ENCODE data around the gene TP53I3.

The TP53I3 gene

DNA sequence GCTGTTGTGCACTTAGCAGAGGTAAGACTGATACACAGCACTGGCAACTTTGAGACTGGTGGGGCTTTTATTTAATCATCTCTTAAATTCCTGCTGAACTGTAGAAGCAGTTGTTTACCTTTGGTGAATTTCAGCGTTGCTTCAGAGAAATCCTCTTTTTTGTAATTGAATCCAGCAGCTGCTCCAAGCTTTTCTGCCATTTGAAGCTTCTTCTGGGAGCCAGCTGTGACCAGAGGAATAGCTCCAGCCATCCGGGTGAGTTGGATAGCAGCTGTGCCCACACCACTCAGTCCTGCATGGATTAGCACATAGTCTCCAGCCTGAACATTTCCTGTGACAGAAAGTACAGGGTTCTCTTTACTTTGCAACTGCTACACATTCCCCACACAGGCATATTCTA, 3.9 kb downstream of the TP53I3 start:
- H3K4me3 Mint-ChIP-seq: no peak overlapping the region
- no peak overlapping the region for H3K27ac Mint-ChIP-seq
- H3K27me3 Mint-ChIP-seq: no peaks in the 10 kb centered on the region
- H3K36me3 Mint-ChIP-seq: peaks cover 2% of the 10 kb centered on the region
- no peaks in the 10 kb centered on the region for H3K9me3 Mint-ChIP-seq (ENCODE audit: low read depth)
- peaks cover 17% of the 10 kb centered on the region for H3K4me1 Mint-ChIP-seq (ENCODE audit: low read depth)

DNA sequence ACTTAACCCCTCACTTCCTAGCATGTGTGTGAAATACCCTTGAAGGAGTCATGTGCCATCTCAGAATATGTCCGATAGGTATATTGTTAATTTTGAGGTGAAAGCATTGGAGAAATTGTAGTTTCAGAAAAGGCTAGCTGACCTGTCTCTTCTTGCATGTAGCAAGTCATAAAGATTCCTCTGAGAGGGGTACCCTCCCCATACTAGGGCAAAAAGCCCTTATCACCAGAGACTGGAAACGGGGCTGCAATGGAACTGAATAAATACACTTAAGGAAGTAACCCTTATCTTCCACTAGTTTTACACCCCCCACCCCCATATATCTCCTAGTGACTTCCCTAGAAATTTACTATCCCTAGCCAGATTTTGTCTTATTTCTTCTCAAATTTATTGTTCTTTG, 6.8 kb downstream of the TP53I3 start:
- Mint-ChIP-seq H3K4me3 (peak overlapping the region; percentile 100), H3K27ac (peak overlapping the region; percentile 83), H3K9me3 (ENCODE audit: low read depth) (no peaks in the 10 kb centered on the region), H3K36me3 (peaks cover 4% of the 10 kb centered on the region), H3K27me3 (no peaks in the 10 kb centered on the region), H3K4me1 (ENCODE audit: low read depth) (peaks cover 25% of the 10 kb centered on the region)

DNA sequence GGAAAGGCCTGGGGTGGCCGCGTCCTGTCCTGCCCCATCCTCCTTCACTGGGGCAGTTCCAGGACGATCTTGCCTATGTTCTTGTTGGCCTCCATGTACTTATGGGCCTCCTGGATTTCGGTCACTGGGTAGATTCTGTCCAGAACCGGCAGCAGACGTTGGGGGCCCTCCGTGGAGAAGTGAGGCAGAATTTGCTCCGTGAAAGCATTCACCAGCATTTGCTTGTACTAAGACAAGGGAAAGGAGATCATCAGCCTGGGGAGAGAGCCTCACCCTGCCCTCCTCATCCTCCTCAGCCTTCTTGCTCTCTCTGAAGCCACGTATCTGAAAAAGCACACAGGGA, 7.1 kb downstream of the TP53I3 start:
- Mint-ChIP-seq H3K36me3 (peaks cover 4% of the 10 kb centered on the region), H3K4me3 (peak overlapping the region; percentile 100), H3K27ac (peak overlapping the region; percentile 83), H3K4me1 (ENCODE audit: low read depth) (peaks cover 28% of the 10 kb centered on the region), H3K27me3 (no peaks in the 10 kb centered on the region), H3K9me3 (ENCODE audit: low read depth) (no peaks in the 10 kb centered on the region)

DNA sequence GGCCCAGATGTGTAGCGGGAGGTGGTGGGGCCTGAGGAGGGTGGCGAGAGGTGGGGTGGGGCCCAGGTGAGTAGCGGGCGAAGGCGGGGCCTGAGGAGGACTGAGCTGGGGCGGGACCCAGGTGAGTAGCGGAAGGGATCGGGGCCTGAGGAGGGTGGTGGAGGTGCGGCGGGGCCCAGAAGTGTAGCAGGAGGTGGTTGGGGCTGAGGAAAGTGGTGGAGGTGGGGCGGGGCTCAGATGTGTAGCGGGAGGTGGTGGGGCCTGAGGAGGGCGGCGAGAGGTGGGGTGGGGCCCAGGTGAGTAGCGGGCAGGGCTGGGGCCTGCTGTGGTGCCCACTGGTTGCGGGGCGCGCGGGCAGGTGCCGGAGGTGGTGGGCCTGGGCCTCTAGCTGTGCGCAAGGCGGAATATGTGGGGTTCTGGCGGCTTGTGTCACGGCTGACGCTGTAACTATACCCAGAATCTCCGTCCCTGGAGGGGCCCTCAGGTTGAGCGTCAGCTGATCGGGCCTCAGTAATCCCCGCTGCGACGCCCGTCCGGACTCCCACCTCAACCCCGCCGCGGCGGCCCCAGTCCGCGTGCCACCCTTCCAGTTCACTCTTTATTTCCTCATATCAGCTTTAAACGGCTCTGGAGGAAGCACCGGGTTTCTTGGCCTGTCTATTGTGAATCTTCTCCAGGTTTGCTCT, 7.6 kb downstream of the TP53I3 start:
- H3K9me3 Mint-ChIP-seq (ENCODE audit: low read depth): no peaks in the 10 kb centered on the region
- H3K4me1 Mint-ChIP-seq (ENCODE audit: low read depth): peaks cover 32% of the 10 kb centered on the region
- peaks cover 4% of the 10 kb centered on the region for H3K36me3 Mint-ChIP-seq
- H3K27me3 Mint-ChIP-seq: no peaks in the 10 kb centered on the region
- H3K27ac Mint-ChIP-seq: peak overlapping the region; percentile 83
- peak overlapping the region; percentile 100 for H3K4me3 Mint-ChIP-seq

DNA sequence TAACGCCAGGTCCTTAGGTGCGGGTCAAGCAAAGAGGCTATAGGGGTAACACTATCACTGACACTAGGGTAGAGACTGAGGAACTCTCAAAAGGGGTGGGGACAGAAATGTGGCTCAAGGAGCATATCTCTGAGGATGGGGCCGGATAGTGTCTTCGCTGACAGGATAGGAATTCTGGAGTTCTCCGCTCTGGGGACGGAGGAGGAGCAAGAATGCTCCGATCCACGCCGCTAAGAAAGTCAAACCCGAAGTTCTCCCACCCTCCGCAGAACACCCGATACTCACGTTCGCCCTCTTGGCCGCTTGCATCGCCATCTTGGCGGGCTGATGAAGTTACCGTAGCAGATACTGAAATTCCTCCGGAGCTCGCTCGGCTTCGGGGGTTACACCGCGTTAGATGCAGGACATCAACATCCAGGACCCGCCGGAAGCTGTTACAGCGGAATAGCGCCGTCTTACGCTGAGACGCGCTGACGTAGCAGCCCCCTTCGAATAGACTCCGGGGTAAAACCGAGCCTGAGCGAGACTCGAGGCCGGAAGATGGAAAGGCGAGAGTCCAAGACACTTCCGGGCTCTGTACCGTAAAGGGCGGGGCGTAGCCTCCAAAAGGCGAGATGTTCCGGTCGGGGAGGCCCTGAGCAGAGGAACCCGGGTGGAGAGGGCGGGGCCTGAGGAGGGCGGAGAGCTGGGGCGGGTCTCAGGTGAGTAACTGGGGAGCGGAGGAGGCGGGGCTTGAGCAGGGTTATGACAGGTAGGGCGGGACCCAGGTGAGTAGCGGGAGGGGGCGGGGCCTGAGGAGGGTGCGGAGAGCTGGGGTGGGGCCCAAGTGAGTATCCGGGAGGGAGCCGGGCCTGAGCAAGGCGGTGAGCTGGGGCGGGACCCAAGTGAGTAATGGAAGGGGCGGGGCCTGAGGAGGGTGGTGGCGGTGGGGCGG, 8.5 kb downstream of the TP53I3 start, which contains the start of gene SF3B6:
Gene SF3B6, minus strand, starts transcription at position 412 of the 934 bp plus-strand sequence. Its CDS starts 97 bp downstream, at position 315.
- Mint-ChIP-seq H3K4me3 (peak within 1 kb of the TSS; percentile 100), H3K27ac (peak within 1 kb of the TSS; percentile 98), H3K36me3 (peaks cover 4% of the 10 kb centered on the region), H3K9me3 (ENCODE audit: low read depth) (no peaks in the 10 kb centered on the region), H3K27me3 (no peaks in the 10 kb centered on the region), H3K4me1 (ENCODE audit: low read depth) (peaks cover 32% of the 10 kb centered on the region)

DNA sequence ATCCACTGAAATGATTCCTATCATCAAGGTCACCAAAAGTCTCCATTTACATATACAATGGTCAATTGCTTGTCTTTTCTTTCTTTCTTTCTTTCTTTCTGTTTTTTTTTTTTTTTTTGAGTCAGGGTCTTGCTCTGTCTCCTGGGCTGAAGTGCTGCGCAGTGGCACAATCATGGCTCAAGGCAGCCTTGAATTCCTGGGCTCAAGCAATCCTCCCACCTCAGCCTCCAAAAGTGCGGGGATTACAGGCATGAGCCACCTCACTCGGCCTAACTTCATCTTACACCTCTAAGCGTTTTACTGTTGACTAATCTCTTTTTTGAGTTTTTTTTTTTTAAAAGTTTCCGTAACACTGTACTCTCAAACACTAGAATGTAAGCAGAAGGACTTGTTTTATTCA, 9.4 kb downstream of the TP53I3 start:
- Mint-ChIP-seq H3K4me1 (ENCODE audit: low read depth) (peaks cover 32% of the 10 kb centered on the region), H3K4me3 (peak overlapping the region; percentile 100), H3K27me3 (no peaks in the 10 kb centered on the region), H3K36me3 (peaks cover 3% of the 10 kb centered on the region), H3K9me3 (ENCODE audit: low read depth) (no peaks in the 10 kb centered on the region), H3K27ac (peak overlapping the region; percentile 98)

DNA sequence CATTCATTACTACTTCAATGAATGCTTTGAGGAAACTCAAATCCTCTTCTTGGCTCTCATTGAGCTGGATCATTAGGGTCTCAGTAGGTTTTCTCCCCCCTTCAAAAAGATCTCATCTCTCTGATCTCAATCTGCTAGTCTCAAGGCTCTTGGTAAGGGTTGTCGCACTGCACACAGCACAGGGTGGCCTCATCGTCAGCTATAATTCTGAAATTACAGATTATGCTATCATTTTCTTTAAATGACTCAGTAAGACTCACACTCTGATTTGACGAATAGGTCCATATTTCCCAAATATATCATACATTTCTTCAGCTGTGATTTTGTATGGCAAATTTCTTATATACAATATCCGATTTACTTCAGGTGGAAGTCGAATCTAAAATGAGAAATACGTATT, 10.8 kb downstream of the TP53I3 start:
- H3K9me3 Mint-ChIP-seq (ENCODE audit: low read depth): no peaks in the 10 kb centered on the region
- peaks cover 32% of the 10 kb centered on the region for H3K4me1 Mint-ChIP-seq (ENCODE audit: low read depth)
- peak overlapping the region; percentile 12 for H3K4me3 Mint-ChIP-seq
- no peaks in the 10 kb centered on the region for H3K27me3 Mint-ChIP-seq
- H3K36me3 Mint-ChIP-seq: peaks cover 3% of the 10 kb centered on the region
- H3K27ac Mint-ChIP-seq: no peak overlapping the region

DNA sequence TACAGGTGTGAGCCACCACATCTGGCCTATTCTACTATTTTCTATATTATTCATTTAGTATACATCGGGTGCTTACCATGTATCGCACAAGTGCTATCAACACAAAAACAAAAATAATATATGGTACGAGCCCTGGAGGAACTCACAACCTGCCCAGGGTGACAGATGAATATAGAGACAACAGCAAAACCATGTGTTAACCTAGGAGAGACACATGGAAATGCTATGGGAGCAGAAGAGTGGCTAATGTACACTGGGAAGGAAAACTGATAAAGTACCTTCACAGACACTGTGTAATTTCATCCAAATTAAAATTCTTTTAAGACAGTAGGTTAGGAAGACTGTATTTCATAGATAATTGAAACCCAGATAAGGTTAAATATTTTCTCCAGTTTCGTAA, 12.4 kb downstream of the TP53I3 start:
- peaks cover 29% of the 10 kb centered on the region for H3K4me1 Mint-ChIP-seq (ENCODE audit: low read depth)
- no peaks in the 10 kb centered on the region for H3K27me3 Mint-ChIP-seq
- no peaks in the 10 kb centered on the region for H3K9me3 Mint-ChIP-seq (ENCODE audit: low read depth)
- H3K36me3 Mint-ChIP-seq: peaks cover 3% of the 10 kb centered on the region
- H3K4me3 Mint-ChIP-seq: no peak overlapping the region
- no peak overlapping the region for H3K27ac Mint-ChIP-seq

DNA sequence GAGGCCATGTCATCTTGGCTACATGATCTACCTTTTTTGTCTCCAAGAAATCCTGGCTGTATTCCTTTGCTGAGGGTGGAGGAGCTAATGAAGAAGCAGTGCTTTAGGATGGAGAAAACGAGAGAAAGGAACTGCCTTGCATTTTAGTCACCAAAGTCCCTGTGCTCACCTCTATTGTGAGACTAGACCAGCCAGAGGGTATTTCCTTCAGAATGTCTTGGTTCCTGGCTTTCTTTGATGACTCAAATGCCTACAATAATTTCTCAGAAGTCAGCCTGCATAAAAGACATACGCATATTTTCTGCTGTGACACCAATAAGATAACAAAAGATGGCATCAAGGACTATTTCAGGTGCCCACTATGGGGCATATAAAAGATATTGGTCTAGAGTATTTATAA, 19.3 kb downstream of the TP53I3 start:
- Mint-ChIP-seq H3K27me3 (no peaks in the 10 kb centered on the region), H3K9me3 (ENCODE audit: low read depth) (no peaks in the 10 kb centered on the region), H3K36me3 (peaks cover 2% of the 10 kb centered on the region), H3K27ac (no peak overlapping the region), H3K4me1 (ENCODE audit: low read depth) (no peaks in the 10 kb centered on the region), H3K4me3 (no peak overlapping the region)

DNA sequence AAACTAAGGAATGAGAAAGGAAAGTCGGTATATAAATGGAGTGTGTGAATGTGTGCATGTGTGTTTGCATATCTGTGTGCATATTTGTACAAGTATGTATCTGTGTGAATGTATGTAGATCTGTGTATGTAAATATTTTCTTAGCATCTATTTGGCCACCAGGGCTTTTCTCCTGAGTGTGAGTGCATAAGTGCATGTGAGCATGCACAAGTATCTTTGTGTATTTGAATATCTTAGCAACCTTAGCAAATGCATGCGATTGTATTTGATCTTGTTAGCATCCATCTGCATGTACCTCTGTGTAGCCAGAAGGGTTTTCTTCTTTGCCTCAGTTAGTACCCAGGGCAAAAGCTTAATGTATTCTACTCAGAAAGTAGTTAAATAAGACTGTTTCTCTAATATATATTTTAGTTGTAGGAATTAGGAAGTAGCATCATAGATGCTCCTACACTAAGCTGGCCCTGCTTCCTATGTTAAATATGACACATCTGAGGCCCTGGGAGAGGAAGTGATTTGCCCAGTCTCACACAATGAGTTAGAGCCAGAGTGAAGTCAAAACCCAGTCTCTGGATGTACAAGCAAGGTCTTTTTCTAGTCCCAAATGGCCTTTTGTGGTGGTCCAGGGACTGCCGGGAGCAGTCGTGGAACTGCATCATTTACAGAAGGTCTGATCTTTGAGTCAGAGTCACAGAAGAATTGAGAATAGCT, 25.9 kb downstream of the TP53I3 start:
- Mint-ChIP-seq H3K36me3 (no peaks in the 10 kb centered on the region), H3K9me3 (ENCODE audit: low read depth) (no peaks in the 10 kb centered on the region), H3K4me3 (no peak overlapping the region), H3K27ac (no peak overlapping the region), H3K4me1 (ENCODE audit: low read depth) (no peaks in the 10 kb centered on the region), H3K27me3 (no peaks in the 10 kb centered on the region)

DNA sequence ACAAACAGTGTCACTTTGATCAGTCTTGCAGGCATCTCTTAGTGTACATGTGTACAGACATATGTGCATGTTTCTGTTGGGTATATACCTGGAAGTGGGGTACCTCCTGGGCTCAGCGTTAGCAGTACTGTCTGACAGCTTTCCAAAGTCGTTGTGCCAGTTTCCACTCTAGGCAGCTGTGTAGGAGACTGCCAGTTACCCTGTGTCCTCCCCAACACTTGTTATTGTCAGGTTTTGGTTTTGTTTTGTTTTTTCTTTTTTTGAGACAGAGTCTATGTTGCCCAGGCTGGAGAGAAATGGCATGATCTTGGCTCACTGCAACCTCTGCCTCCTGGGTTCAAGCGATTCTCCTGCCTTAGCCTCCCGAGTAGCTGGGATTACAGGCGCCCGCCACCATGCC, 28.9 kb downstream of the TP53I3 start:
- H3K27me3 Mint-ChIP-seq: peaks cover 1% of the 10 kb centered on the region
- no peaks in the 10 kb centered on the region for H3K4me1 Mint-ChIP-seq (ENCODE audit: low read depth)
- H3K9me3 Mint-ChIP-seq (ENCODE audit: low read depth): no peaks in the 10 kb centered on the region
- H3K4me3 Mint-ChIP-seq: no peak overlapping the region
- no peak overlapping the region for H3K27ac Mint-ChIP-seq
- H3K36me3 Mint-ChIP-seq: no peaks in the 10 kb centered on the region

DNA sequence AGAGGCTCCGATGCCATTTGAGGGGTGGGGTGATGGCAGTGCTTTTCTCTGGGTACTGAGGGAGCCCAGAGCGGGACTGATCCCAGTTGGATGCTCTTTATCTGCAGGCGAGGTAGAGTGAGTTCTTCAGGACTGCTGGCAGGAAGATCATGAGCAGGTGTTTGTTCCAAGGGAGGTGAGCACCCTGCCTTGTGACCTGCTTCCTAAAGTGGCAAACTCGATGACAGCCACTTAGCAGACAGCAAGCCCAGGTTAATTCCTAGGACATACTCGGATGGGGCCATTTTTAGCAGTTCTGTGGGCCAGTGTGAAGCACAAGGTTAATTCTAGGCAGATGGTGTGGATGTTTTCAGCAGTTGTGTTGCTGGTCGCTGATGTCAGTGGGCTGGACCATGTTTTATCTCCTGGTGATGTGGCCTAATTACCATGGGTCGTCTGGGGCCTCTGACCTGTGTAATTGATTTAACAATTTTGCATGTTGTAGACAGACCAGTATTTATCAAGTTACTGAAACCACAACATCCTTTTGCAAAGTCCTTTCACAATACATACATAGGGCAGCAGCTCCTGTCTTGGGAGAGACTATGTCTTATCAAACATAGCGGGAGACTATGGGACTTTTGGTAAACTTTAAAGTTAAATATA, 30.1 kb downstream of the TP53I3 start:
- no peaks in the 10 kb centered on the region for H3K4me1 Mint-ChIP-seq (ENCODE audit: low read depth)
- H3K27me3 Mint-ChIP-seq: peaks cover 1% of the 10 kb centered on the region
- H3K27ac Mint-ChIP-seq: no peak overlapping the region
- H3K36me3 Mint-ChIP-seq: no peaks in the 10 kb centered on the region
- H3K4me3 Mint-ChIP-seq: no peak overlapping the region
- H3K9me3 Mint-ChIP-seq (ENCODE audit: low read depth): no peaks in the 10 kb centered on the region

DNA sequence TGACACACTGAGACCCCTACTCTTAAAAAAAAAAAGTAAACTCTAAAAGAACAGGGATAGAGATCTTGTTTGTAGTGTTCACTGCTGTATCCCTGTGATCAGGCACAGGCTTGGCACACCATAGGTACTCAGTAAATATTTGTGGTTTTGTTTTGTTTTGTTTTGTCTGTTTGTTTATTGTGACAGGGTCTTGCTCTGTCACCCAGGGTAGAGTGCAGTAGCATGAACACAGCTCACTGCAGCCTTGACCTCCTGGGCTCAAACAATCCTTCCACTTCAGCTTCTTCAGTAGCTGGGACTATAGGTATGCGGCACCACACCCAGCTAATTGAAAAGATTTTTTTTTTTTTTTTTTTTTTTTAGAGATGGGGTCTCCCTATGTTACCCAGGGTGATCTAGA, 31.7 kb downstream of the TP53I3 start:
- Mint-ChIP-seq H3K9me3 (ENCODE audit: low read depth) (no peaks in the 10 kb centered on the region), H3K4me1 (ENCODE audit: low read depth) (peaks cover 3% of the 10 kb centered on the region)

DNA sequence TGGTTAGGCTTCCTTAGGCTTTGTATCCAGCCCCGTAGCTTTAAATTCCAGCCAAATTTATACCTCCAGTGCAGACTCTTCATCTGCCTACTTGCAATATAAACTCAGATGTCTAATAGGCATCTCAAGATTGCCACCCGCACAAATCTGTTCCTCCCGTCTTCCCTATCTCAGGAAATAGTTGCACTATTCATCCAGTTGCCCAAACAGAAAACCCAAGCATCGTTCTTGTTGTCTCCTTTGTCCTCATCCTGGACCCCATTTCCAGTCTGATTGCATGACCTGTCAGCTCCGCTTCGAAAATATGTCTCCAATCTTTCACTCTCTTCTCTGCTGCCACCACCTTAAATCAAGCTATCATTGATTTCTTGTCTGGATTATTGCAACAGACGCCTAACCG, 32.8 kb downstream of the TP53I3 start:
- H3K36me3 Mint-ChIP-seq: no peaks in the 10 kb centered on the region
- H3K27ac Mint-ChIP-seq: no peak overlapping the region
- peaks cover 1% of the 10 kb centered on the region for H3K27me3 Mint-ChIP-seq
- no peak overlapping the region for H3K4me3 Mint-ChIP-seq
- no peaks in the 10 kb centered on the region for H3K9me3 Mint-ChIP-seq (ENCODE audit: low read depth)
- H3K4me1 Mint-ChIP-seq (ENCODE audit: low read depth): peaks cover 13% of the 10 kb centered on the region

More for the DNA sequence above, 31.7 kb downstream of the TP53I3 start:
- Mint-ChIP-seq H3K27ac (no peak overlapping the region), H3K4me3 (no peak overlapping the region), H3K27me3 (peaks cover 1% of the 10 kb centered on the region), H3K36me3 (no peaks in the 10 kb centered on the region)
